Osteoblast (primary cell): Measurements from ENCODE around the gene ENPP3. TPM values are rescaled to one million over a fixed set of nuclear protein-coding genes. Genes with fewer than 3 reads are reported as not detected.

ENCODE experiments used
- DNase-seq: peaks from one replicate; pipeline ENCODE4 v3.0.0; 2011; ENCODE audit warnings: low spot score, mixed read lengths; ENCODE audit not compliant: insufficient read length; ENCODE audit errors: missing footprints
- H2AFZ ChIP-seq: 2 replicates; pipeline ENCODE4 v1.6.0; 2011; ENCODE audit warnings: mild to moderate bottlenecking, low read length
- H3K27ac ChIP-seq: 2 replicates; pipeline ENCODE4 v1.5.1; 2011; ENCODE audit warnings: mild to moderate bottlenecking, low read depth, low read length, moderate library complexity
- H3K27me3 ChIP-seq: 2 replicates; pipeline ENCODE4 v1.6.0; 2012; ENCODE audit warnings: mild to moderate bottlenecking, control low read depth, inconsistent platforms, low read length, moderate library complexity; ENCODE audit not compliant: insufficient read depth
- H3K36me3 ChIP-seq: 2 replicates; pipeline ENCODE4 v1.5.1; 2011; ENCODE audit warnings: mild to moderate bottlenecking, low read length, control low read depth, moderate library complexity; ENCODE audit not compliant: insufficient read depth
- H3K4me1 ChIP-seq: 2 replicates; pipeline ENCODE4 v1.5.1; 2011; ENCODE audit warnings: mild to moderate bottlenecking, low read length, control low read depth, moderate library complexity; ENCODE audit not compliant: insufficient read depth
- H3K4me2 ChIP-seq: 2 replicates; pipeline ENCODE4 v1.6.0; 2011; ENCODE audit warnings: mild to moderate bottlenecking, low read length; ENCODE audit not compliant: insufficient read depth
- H3K4me3 ChIP-seq: fragments of 200-600 bp; sonication (generic); 3 replicates; pipeline ENCODE4 v1.5.1; 2012; ENCODE audit warnings: mild to moderate bottlenecking, low read length, inconsistent platforms; ENCODE audit not compliant: insufficient read depth
- H3K79me2 ChIP-seq: 2 replicates; pipeline ENCODE4 v1.6.0; 2012; ENCODE audit warnings: mild to moderate bottlenecking, low read length, control low read depth, inconsistent platforms; ENCODE audit not compliant: insufficient read depth
- H3K9me3 ChIP-seq: 2 replicates; pipeline ENCODE4 v1.5.1; 2011; ENCODE audit warnings: low read depth, low read length, control low read depth
- H4K20me1 ChIP-seq: 2 replicates; pipeline ENCODE4 v1.6.0; 2012; ENCODE audit warnings: mild to moderate bottlenecking, low read length, control low read depth; ENCODE audit not compliant: insufficient read depth
- CTCF ChIP-seq: IDR thresholded peaks from 2 replicates; pipeline ENCODE4 v1.5.1; 2011; ENCODE audit warnings: mild to moderate bottlenecking, low read depth, low read length, moderate library complexity; ENCODE audit errors: extremely low read depth
- total RNA-seq: library from RNA; depleted of rRNA; stranded (reverse); fragments of >200 nt; gene quantifications from 2 replicates; pipeline ENCODE4 v1.2.3, GENCODE V29; 2012

ENPP3 gene
- total RNA-seq, 1 donor, result not detected

- H3K27ac ChIP-seq, result no peak overlapping the region
- TF ChIP-seq CTCF, result no peak
- DNase-seq, result no peak
- no peaks in the 10 kb centered on the region for H3K4me1 ChIP-seq
- no peak overlapping the region for H3K4me3 ChIP-seq
- H3K9me3 ChIP-seq, result no peaks in the 10 kb centered on the region
- H4K20me1 ChIP-seq, result no peaks in the 10 kb centered on the region
- H3K27me3 ChIP-seq, result no peaks in the 10 kb centered on the region
- H3K36me3 ChIP-seq, result no peaks in the 10 kb centered on the region
- H3K4me2 ChIP-seq, result no peak overlapping the region
- peak overlapping the region; percentile 49 for H2AFZ ChIP-seq
- H3K79me2 ChIP-seq, result no peaks in the 10 kb centered on the region
Observed at GRCh38 chr6:131669891-131670290, 32.8 kb downstream of the ENPP3 start.

- no peak overlapping the region for H3K4me3 ChIP-seq
- no peak for DNase-seq
- H3K27me3 ChIP-seq, result peaks cover 2% of the 10 kb centered on the region
- no peaks in the 10 kb centered on the region for H3K36me3 ChIP-seq
- H4K20me1 ChIP-seq, result no peaks in the 10 kb centered on the region
- H2AFZ ChIP-seq, result no peak overlapping the region
- no peak overlapping the region for H3K4me2 ChIP-seq
- no peak for TF ChIP-seq CTCF
- no peak overlapping the region for H3K27ac ChIP-seq
- H3K4me1 ChIP-seq, result no peaks in the 10 kb centered on the region
- H3K9me3 ChIP-seq, result no peaks in the 10 kb centered on the region
- no peaks in the 10 kb centered on the region for H3K79me2 ChIP-seq
Observed at GRCh38 chr6:131673184-131673583, 36.1 kb downstream of the ENPP3 start.

GRCh38 chr6:131678442-131678841 is 41.3 kb downstream of the ENPP3 start:
- Histone ChIP-seq H3K4me1 (no peaks in the 10 kb centered on the region), H2AFZ (no peak overlapping the region), H4K20me1 (no peaks in the 10 kb centered on the region), H3K4me2 (no peak overlapping the region), H3K36me3 (no peaks in the 10 kb centered on the region), H3K9me3 (no peaks in the 10 kb centered on the region), H3K27ac (no peak overlapping the region), H3K4me3 (no peak overlapping the region), H3K79me2 (no peaks in the 10 kb centered on the region), H3K27me3 (peaks cover 2% of the 10 kb centered on the region)
- no peak for DNase-seq
- TF ChIP-seq CTCF, result no peak

- Histone ChIP-seq H2AFZ (no peak overlapping the region), H3K4me3 (no peak overlapping the region), H3K9me3 (no peaks in the 10 kb centered on the region), H3K4me1 (no peaks in the 10 kb centered on the region), H3K27ac (no peak overlapping the region), H3K36me3 (no peaks in the 10 kb centered on the region), H3K4me2 (no peak overlapping the region), H4K20me1 (no peaks in the 10 kb centered on the region), H3K79me2 (no peaks in the 10 kb centered on the region), H3K27me3 (no peaks in the 10 kb centered on the region)
- DNase-seq, result no peak
- no peak for TF ChIP-seq CTCF
Observed at GRCh38 chr6:131680868-131681267, 43.8 kb downstream of the ENPP3 start.
